Measurements from ENCODE around the gene CACNA1F.
A peak's percentile ranks its signal among the peaks of the same experiment; 100 is the strongest.

CACNA1F gene

DNA sequence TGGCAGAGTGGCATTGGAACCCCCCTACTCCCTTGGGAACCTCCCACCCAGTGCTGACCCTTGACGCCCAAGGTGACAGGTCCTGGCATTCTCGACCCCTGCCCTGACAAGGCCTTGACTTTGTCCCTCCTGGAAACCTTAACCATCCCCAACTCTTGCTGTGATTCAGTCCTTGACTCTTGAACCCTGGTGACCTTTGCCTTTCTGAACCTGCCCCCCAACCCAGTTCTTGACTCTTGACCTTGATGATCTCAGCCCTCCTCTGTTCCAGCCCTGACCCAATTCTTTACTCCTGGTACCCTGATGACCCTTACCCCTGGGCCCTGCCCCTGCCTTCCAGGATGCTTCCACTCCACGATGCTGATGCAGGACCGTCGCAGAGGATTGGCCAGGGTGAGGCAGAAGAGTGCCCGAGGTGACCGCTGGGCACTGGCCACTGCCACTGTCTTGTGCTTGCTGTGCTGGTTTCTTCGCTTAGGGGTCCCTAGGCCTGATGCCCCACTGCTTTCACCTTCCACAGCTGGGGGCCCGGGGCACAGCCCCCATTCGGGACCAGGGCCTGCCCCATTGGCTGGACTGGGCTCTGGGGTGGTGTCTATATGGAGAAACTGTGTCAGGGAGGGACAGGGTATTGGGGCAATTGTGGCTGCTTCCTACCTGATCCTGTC lies 1.7 kb downstream of the CACNA1F start:
- H3K4me3 ChIP-seq (ENCODE audit: low read depth, low read length): no peak overlapping the region

- H3K4me3 ChIP-seq (ENCODE audit: low read depth, low read length): peak overlapping the region; percentile 42
Measured at GRCh38 chrX:49230500-49231232, 2.5 kb downstream of the CACNA1F start.

DNA sequence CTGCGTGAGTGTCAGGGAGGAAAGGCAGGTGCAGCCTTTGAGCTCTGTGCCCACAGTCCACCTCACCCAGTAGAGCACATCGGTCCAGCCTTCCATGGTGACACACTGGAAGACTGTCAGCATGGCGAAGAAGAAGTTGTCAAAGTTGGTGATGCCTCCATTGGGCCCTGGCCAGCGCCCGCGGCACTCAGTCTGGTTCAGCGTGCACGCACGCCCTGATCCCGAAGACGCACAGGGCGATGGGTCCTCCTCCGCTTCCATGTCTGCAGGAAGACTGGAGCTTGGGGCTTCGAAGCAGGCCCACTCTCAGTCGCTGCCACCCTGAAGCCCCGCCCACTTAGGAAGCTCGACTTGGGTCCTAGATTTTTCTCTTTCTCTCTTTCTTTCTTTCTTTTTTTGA lies 5.0 kb downstream of the CACNA1F start:
- no peak overlapping the region for H3K4me3 ChIP-seq (ENCODE audit: low read depth, low read length)

DNA sequence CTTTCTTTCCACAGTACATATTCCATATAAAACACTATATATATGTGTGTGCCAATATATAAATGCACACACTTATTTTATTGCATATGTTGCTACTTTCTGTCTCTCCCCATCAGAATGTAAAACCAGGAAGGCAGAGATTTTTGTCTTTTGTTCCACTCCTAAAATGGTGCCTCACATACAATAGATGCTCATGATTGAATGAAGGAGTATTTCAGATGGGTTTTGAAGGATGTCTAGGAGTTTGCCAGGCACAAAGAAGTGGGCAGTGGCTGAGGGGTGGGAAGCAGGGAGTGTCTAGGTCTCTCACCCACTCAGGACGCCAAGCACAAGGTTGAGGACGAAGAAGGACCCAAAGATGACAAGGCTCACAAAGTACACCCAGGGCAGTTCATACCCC lies 5.4 kb downstream of the CACNA1F start:
- H3K4me3 ChIP-seq (ENCODE audit: low read depth, low read length): no peak overlapping the region

DNA sequence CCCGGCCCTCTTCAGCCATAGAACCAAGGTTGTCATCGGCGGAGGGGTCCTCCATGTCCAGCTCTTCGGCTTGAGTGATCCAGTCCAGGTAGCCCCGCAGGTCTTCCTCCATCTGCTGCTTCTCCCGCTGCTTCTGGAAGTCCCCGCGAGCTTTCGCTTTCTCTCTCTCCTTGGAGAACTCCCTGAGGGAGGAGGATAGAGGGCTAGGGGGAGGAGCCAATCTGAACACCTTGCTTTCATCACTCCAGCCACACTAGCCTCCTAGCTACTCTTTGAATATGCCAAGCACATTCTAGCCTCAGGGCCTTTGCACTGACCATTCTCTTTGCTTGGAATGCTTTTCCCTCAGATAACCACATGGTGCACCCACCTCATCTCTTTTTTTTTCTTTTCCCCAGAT lies 6.2 kb downstream of the CACNA1F start:
- H3K4me3 ChIP-seq (ENCODE audit: low read depth, low read length): no peak overlapping the region

DNA sequence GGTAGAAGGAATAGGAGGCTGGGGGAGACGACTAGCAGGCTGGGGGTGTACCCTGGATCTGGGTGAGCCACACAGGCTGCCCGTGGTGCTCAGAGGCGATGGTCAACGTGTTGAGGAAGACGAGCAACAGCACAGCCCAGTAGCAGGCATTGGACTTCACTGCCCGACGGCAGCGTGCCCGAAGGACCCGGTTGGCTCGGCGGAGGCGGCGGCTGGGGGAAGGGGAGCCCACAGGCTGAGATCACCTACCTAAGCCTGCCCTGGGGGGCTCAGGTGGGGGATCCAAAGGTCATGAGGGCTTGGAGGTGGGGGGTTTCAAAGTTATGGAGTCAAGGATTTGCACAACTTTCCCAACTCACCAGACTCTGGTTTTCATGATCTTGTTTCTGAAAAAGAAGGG lies 7.3 kb downstream of the CACNA1F start:
- no peak overlapping the region for H3K4me3 ChIP-seq (ENCODE audit: low read depth, low read length)

DNA sequence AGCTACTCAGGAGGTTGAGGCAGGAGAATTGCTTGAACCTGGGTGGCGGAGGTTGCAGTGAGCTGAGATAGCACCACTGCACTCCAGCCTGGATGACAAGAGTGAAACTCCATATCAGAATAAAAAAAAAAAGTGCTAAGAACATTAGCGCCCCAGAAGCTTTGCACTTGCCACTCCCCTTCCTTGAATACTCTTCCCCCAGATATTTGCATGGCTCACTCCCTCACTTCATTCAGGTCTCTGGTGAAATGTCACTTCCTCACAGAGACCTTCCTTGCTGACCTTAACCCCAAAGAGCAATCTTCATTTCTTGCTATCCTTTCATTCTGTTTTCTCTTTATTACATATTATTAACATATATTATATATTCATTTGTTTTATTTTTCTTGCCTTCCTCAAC lies 11.3 kb downstream of the CACNA1F start:
- H3K4me3 ChIP-seq (ENCODE audit: low read depth, low read length): no peak overlapping the region

DNA sequence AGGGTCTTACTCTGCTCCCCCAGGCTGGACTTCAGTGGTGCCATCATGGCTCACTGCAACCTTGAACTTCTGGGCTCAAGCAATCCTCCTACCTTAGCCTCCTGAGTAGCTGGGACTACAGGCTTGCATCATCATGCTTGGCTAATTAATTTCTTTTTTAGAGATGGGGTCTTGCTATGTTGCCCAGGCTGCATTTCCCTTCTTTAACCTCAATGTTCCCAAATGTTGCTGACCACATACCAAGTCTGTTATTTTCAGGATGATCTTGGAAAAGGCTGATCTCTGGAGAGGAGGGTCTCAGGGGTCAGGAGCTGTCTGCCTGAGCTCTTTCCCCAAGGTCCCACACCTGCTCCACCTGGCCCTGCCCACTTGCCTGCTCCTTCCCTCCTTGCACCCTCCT lies 13.0 kb downstream of the CACNA1F start:
- no peak overlapping the region for H3K4me3 ChIP-seq (ENCODE audit: low read depth, low read length)

DNA sequence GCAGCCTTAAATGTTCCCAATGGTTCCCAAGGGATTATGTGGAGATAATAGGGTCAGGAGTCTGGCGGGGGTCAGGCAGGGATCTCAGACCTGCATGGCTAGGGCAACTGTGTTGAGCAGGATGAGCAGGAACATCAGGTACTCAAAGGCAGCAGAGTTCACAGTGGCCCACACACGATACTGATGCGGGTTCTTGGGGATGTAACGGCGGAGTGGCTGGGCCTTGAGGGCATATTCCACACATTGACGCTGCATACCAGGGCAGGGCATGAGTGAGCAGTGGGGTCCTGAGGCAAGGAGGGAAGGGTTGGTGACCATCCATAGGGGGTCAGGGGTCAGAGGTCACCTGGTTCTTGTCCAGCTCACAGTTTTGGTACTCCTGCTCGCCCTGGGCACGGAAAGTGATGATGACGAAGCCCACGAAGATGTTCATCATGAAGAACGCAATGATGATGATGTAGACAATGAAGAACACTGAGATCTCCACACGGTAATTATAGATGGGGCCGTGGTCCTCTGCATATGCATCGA lies 18.1 kb downstream of the CACNA1F start:
- no peak overlapping the region for H3K4me3 ChIP-seq (ENCODE audit: low read depth, low read length)

GRCh38 chrX:49214416-49214815 lies 18.7 kb downstream of the CACNA1F start:
- no peak overlapping the region for H3K4me3 ChIP-seq (ENCODE audit: low read depth, low read length)

- no peak overlapping the region for H3K4me3 ChIP-seq (ENCODE audit: low read depth, low read length)
Measured at GRCh38 chrX:49212861-49213260, 20.3 kb downstream of the CACNA1F start.

DNA sequence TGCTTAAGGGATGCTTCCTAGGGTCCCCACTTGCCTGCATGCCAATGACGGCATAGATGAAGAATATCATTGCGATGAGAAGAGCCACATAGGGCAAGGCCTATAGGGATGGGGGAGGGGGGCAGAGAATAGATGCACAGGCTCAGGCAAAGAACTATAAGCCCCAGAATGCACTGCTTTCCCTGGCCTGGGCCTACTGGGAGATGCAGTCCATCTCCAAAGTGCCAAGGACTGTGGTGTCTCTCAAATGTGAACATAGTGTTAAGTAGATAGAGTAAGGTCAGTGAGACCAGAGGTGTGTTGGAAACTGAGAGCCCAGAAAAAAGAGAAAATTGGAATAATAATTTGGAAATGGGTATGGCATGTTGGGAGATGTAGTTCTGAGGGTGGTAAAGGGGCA lies 20.9 kb downstream of the CACNA1F start:
- no peak overlapping the region for H3K4me3 ChIP-seq (ENCODE audit: low read depth, low read length)

DNA sequence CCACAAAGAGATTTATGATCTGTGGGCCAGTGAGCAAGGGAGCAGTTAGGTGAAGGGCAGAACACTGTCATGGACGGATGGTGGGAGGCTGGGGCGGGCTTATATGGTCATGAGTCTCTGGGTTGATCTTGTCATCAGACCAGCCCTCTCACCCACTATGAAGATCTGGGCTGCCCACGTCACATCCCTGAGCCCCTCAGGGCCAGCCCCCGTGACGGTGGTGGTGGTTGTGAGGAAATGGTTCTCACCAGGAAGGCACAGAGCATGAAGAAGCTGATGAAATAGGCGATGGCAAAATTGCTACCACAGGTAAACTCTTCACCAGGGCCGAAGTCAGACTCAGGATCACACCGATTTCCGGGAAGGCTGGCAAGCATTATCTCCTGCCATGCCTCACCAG lies 22.1 kb downstream of the CACNA1F start:
- no peak overlapping the region for H3K4me3 ChIP-seq (ENCODE audit: low read depth, low read length)

GRCh38 chrX:49210406-49210805 lies 22.7 kb downstream of the CACNA1F start:
- no peak overlapping the region for H3K4me3 ChIP-seq (ENCODE audit: low read depth, low read length)

GRCh38 chrX:49209434-49210251 lies 23.5 kb downstream of the CACNA1F start:
- H3K4me3 ChIP-seq (ENCODE audit: low read depth, low read length): peak overlapping the region; percentile 1

GRCh38 chrX:49208399-49208798 lies 24.7 kb downstream of the CACNA1F start:
- no peak overlapping the region for H3K4me3 ChIP-seq (ENCODE audit: low read depth, low read length)

DNA sequence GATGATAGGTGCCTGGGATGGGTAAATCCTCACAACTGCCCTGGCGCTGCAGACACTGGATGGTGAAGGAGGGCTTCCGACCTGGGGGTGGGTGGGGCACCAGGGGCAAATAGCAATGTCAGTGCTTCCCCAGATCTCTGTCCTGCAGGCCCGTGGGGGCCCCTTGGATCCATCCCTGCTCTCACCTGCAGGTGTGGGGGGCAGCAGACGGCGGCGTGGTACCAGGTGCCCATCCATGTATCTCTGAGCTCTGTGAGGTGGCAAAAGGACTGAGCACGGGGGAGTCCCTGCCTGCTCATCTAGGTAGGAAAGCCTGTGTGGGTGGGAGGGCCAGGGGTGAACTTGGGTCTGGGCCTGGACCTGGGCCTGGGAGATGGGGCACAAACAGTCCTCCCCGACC lies 26.6 kb downstream of the CACNA1F start:
- no peak overlapping the region for H3K4me3 ChIP-seq (ENCODE audit: low read depth, low read length)

DNA sequence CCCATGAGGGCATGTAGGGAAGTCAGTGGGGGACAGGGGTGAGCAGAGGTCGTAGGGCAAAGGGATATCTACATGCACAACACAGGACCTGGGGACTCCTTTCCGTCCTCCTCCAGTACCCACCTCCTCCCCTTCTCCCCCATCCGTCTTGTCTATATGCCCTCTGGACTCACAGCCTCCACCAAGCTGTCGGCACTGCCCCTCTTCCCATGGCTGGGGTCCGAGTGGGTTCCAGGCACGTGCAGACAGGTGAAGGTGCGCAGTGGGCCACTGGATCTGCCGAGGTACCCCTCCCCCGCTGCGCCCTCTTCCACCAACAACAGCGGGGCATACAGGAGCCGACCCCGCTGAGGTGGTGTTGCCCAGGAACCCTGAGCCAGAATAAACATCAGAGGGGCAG lies 27.7 kb downstream of the CACNA1F start:
- no peak overlapping the region for H3K4me3 ChIP-seq (ENCODE audit: low read depth, low read length)

DNA sequence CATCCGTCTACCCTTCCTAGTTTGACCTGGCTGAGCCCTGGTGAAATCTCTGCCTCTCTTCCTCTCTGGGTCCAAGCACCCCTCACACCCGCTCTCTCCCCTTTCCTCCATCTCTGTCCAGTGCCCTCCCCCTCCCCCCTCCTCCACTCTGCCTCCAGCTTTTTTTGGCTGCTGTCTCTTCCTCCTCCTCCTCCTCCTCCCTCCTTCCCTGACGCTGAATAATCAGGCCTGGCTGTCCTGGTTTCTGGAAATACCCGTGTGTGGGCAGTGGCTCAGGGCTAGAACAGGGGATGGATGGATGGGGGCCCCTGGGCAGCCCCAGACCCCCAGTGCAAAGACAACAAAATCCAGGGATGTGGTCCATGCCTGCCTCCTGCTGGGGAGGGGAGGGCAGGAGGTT lies 28.4 kb downstream of the CACNA1F start:
- H3K4me3 ChIP-seq (ENCODE audit: low read depth, low read length): no peak overlapping the region

DNA sequence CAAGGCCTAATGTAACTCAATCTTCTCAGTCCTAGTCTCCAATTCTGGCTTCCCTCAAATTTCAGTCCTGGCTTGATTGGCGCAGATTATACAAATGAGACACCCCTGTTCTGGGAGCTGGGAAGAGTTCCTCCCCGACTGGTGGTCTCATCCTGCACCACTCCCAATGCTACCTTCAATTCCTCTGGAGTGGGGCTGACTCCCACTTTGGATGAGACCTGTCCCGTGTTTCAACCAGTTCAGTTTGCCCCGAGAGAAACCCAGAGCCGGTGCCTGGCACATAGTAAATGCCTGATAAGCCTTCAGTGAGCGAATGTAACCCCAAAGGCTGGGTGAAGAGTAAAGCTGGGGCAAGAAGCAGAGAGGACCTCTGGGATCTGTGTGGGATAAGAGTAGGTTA lies 29.1 kb downstream of the CACNA1F start:
- H3K4me3 ChIP-seq (ENCODE audit: low read depth, low read length): no peak overlapping the region

GRCh38 chrX:49203536-49203935 lies 29.6 kb downstream of the CACNA1F start:
- H3K4me3 ChIP-seq (ENCODE audit: low read depth, low read length): no peak overlapping the region

- no peak overlapping the region for H3K4me3 ChIP-seq (ENCODE audit: low read depth, low read length)
Measured at GRCh38 chrX:49202022-49202421, 31.1 kb downstream of the CACNA1F start.
